ENCODE data around the gene PFN1. TPM values are rescaled to one million over a fixed set of nuclear protein-coding genes. Genes with fewer than 3 reads are reported as not detected.

PFN1 gene
- total RNA-seq, 1 donor from 2014 or later, result 280 TPM

- peak; percentile 66 to 90 for DNase-seq (ENCODE audit: low read depth in 2 of 2)
Observed at GRCh38 chr17:4945176-4945943, 3.0 kb downstream of the PFN1 start.

DNA sequence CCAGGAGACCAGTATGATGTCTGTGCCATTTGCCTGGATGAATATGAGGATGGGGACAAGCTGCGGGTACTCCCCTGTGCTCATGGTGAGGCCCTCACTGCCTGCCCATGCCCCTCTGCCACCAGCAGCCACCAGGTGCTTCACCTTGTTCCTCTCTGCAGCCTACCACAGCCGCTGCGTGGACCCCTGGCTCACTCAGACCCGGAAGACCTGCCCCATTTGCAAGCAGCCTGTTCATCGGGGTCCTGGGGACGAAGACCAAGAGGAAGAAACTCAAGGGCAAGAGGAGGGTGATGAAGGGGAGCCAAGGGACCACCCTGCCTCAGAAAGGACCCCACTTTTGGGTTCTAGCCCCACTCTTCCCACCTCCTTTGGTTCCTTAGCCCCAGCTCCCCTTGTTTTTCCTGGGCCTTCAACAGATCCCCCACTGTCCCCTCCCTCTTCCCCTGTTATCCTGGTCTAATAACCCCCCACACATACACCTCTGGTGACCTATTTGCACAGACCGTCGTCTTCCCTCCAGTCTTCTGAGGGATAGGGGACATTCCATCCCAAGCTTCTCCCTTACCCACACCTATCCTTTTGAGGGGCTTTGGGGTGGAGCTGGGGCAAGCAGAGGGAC, 3.7 kb downstream of the PFN1 start:
- no peak for DNase-seq (ENCODE audit: low read depth in 2 of 2)

GRCh38 chr17:4944163-4944553, 4.2 kb downstream of the PFN1 start:
- no peak for DNase-seq (ENCODE audit: low read depth in 2 of 2)

DNA sequence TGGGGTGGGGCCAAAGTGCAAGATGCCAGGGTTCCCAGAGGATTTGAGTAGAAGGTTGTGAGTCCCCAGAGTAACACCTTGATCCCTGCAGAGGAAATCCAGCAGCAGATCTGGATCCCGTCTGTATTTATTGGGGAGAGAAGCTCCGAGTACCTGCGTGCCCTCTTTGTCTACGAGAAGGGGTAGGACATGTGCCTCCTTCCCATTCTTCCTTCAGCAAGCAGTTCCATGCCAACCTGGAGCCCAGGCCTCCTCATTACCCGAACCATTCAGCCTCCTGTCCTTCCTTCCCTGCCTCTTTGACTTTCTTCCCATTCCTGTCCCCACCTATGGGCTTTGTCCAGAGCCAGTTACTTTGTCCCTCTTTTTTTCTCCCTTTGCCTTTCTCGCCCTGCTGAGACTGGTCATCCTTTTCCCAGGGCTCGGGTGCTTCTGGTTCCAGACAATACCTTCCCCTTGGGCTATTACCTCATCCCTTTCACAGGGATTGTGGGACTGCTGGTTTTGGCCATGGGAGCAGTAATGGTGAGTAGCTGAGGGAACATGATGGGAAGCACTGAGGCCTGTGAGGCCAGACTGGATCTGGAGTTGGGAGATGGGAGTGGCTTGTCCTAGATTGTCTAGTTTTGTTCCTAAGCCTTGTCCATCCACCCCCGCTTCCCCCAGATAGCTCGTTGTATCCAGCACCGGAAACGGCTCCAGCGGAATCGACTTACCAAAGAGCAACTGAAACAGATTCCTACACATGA, 5.4 kb downstream of the PFN1 start:
- DNase-seq (ENCODE audit: low read depth in 2 of 2), result peak in 1 of 2 donors; percentile 10

DNA sequence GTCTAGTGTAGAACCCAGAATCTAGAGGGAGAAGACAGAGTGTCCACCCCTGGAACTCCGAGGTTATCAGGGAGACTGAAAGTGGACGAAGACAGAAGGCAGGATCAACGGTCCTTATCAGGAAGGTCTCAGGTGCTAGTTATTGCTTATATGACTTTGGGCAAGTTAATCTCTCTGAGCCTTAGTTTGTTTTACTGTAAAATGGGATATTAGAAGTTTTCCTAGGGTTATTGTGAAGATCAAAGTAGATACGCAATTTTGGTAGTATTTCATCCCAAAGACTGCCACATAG, 7.1 kb downstream of the PFN1 start:
- no peak for DNase-seq (ENCODE audit: low read depth in 2 of 2)

DNA sequence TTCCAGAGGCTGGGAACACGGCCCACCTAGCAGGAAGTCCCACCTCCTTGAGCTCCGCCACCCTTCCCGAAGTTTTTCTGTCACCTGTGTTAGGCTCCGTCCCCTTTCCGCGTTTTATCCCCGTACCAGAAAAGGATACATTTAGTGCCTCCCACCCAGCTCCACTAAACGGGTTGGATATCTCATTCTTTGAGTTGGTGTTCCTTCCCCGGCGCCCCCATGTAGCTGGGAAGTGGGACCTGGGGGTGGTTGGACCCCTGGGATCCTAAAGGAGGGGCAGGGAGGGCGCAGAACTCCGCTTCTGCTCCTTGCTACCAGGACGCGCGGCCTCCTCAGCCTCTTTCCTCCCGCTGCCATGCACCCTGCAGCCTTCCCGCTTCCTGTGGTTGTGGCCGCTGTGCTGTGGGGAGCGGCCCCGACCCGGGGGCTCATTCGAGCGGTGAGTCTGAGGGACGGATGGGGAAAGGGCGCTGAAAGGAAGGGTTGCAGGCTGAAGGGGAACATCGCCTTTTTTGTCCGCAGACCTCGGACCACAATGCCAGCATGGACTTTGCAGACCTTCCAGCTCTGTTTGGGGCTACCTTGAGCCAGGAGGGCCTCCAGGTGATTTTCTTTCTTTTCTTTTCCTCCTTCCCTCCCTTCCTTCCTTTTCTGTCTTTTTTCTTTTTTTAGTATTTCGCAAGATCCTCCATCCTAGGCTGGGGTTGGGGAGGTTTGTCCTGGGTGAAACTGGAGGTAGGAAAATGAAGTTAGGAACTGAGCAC, 7.6 kb downstream of the PFN1 start:
- DNase-seq (ENCODE audit: low read depth in 2 of 2), result peak; percentile 15 to 35

- peak; percentile 100 for DNase-seq (ENCODE audit: low read depth in 2 of 2)
Observed at GRCh38 chr17:4939796-4940554, 8.4 kb downstream of the PFN1 start, which contains the start of the genes RNF167 and SLC25A11. RNF167 (plus strand) TSS chr17:4940268; CDS start chr17:4940910, 642 bp downstream. SLC25A11 (minus strand) TSS chr17:4940046; CDS start chr17:4939910, 136 bp downstream.

DNA sequence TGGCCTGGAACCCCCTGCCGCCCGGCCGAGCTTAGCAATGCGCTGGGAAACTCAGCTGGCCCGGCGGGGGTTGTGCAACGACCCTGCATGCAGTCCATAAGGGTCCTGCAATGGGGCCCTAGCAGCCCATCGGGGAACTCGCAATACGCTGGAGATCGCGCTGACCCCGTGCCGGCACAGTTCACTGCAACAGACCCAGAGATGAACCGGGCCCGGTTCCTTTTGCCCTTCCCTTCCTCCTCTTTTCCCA, 8.9 kb downstream of the PFN1 start:
- DNase-seq (ENCODE audit: low read depth in 2 of 2), result no peak

GRCh38 chr17:4938688-4939545, 9.4 kb downstream of the PFN1 start:
- DNase-seq (ENCODE audit: low read depth in 2 of 2), result peak; percentile 14 to 23

GRCh38 chr17:4938069-4938491, 10.2 kb downstream of the PFN1 start:
- no peak for DNase-seq (ENCODE audit: low read depth in 2 of 2)

DNA sequence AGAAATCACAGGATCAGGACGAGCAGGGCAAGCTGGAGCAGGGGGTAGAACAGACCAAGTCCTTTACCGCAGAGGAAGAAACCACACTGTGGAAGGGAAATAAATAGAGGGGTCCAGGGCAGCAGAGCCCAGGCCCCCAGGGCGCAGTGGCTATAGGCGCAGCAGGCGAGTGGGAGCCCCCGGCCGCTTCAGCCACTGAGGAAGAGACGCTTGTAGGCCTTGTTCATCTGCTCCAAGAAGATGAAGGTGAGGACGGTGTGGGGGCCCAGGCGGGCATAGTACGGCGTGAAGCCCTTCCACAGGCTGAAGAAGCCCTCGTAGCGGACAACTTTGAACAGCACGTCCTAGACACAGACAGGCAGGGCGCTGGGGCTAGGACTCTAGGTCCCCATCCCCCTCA, 10.8 kb downstream of the PFN1 start:
- no peak for DNase-seq (ENCODE audit: low read depth in 2 of 2)

- DNase-seq (ENCODE audit: low read depth in 2 of 2), result no peak
Observed at GRCh38 chr17:4936436-4936835, 11.9 kb downstream of the PFN1 start.

DNA sequence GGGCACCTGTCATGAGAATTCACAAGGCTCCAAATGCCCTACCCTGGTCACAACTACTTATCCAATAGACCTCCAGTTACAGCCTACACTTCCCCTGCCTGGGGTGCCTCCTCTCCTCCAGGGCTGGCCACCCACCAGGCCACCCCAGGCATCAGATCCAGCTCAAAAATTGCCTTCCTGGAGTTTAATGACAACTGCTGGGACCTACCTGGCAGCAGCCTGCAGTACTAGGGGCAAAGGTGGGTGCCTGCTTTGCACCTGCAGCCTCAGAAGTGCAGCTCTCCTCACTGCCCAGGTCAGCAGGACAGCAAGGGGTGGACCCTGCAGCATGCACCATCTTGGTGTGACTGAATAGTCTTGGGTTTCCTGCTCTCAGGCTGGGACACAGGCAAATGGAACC, 12.7 kb downstream of the PFN1 start:
- no peak for DNase-seq (ENCODE audit: low read depth in 2 of 2)

GRCh38 chr17:4934173-4934979, 14.0 kb downstream of the PFN1 start:
- DNase-seq (ENCODE audit: low read depth in 2 of 2), result peak; percentile 32 to 47

GRCh38 chr17:4933646-4934045, 14.7 kb downstream of the PFN1 start:
- no peak for DNase-seq (ENCODE audit: low read depth in 2 of 2)

GRCh38 chr17:4932756-4933155, 15.6 kb downstream of the PFN1 start:
- no peak for DNase-seq (ENCODE audit: low read depth in 2 of 2)

DNA sequence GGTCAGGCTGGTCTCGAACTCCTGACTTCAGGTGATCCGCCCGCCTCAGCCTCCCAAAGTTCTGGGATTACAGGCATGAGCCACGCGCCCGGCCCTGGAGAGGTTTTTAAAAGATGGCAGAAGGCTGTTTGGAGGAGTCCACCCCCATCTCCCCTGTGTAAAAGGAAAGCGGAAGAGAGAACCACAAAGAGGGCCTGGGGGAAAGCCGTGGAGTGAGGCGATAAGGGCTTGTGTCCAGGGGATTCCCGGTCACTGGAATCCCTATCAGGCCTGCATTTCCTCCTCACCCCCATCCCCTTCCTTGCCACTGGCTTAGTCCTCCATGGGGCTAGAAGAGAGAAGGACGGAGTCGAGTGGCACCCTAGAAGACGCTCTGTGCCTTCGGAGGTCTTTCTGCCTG, 16.4 kb downstream of the PFN1 start, which contains the start of gene GP1BA:
TSS of gene GP1BA (plus strand) at position 315 of the 400 bp plus-strand sequence. CDS start 328 bp downstream, outside the sequence.
- DNase-seq (ENCODE audit: low read depth in 2 of 2), result no peak

DNA sequence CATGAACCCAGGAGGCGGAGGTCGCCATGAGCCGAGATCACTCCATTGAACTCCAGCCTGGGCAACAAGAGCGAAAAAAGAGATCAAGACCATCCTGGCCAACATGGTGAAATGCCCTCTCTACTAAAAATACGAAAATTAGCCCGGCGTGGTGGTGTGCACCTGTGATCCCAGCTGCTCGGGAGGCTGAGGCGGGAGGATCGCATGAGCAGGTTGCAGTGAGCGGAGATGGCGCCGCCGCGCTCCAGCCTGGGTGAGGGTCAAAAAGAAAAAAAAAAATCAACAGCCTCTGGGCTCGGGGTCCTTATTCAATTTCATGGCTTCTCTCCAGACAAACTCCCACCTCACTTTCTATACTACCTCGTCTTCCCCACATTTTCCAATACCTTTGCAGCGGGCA, 19.4 kb downstream of the PFN1 start:
- no peak for DNase-seq (ENCODE audit: low read depth in 2 of 2)

Data from lung microvascular endothelial cell (primary cell).